ENCODE measurements around the gene SCD5. TPM values are rescaled to one million over a fixed set of nuclear protein-coding genes. Genes with fewer than 3 reads are reported as not detected.

The SCD5 gene
- polyA plus RNA-seq, 1 donor from 2014 or later: 212 TPM

- TF ChIP-seq RAD21 (conservative IDR thresholded peaks at IDR 0.05): peak; percentile 64
- peak; percentile 66 for TF ChIP-seq SMC3 (conservative IDR thresholded peaks at IDR 0.05; ENCODE audit: poor library complexity)
- TF ChIP-seq, protein P1, sequence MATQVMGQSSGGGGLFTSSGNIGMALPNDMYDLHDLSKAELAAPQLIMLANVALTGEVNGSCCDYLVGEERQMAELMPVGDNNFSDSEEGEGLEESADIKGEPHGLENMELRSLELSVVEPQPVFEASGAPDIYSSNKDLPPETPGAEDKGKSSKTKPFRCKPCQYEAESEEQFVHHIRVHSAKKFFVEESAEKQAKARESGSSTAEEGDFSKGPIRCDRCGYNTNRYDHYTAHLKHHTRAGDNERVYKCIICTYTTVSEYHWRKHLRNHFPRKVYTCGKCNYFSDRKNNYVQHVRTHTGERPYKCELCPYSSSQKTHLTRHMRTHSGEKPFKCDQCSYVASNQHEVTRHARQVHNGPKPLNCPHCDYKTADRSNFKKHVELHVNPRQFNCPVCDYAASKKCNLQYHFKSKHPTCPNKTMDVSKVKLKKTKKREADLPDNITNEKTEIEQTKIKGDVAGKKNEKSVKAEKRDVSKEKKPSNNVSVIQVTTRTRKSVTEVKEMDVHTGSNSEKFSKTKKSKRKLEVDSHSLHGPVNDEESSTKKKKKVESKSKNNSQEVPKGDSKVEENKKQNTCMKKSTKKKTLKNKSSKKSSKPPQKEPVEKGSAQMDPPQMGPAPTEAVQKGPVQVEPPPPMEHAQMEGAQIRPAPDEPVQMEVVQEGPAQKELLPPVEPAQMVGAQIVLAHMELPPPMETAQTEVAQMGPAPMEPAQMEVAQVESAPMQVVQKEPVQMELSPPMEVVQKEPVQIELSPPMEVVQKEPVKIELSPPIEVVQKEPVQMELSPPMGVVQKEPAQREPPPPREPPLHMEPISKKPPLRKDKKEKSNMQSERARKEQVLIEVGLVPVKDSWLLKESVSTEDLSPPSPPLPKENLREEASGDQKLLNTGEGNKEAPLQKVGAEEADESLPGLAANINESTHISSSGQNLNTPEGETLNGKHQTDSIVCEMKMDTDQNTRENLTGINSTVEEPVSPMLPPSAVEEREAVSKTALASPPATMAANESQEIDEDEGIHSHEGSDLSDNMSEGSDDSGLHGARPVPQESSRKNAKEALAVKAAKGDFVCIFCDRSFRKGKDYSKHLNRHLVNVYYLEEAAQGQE (IDR thresholded peaks at IDR 0.05; ENCODE audit: borderline replicate concordance): no peak
- TF ChIP-seq CTCF (IDR thresholded peaks at IDR 0.05; ENCODE audit: poor library complexity, severe bottlenecking): peak; percentile 66
- Histone ChIP-seq H2AFZ (ENCODE audit: low read depth, low read length) (no peak overlapping the region), H3K4me3 (ENCODE audit: low read length) (no peak overlapping the region), H3K9me3 (ENCODE audit: low read length) (no peaks in the 10 kb centered on the region), H3K9ac (ENCODE audit: low read length) (no peak overlapping the region), H3K79me2 (replicated peaks; ENCODE audit: insufficient read depth, low read length) (peaks cover 5% of the 10 kb centered on the region), H4K20me1 (ENCODE audit: insufficient read depth) (no peaks in the 10 kb centered on the region), H3K27ac (ENCODE audit: low read length) (no peak overlapping the region), H3K36me3 (ENCODE audit: insufficient read depth, low read length) (no peaks in the 10 kb centered on the region), H3K4me2 (ENCODE audit: low read length) (no peak overlapping the region), H3F3A (ENCODE audit: insufficient read depth, low read length, poor library complexity, severe bottlenecking) (no peaks in the 10 kb centered on the region), H3K9me2 (ENCODE audit: insufficient read depth, low read length) (no peaks in the 10 kb centered on the region), H3K27me3 (ENCODE audit: insufficient read depth, low read depth, low read length) (no peaks in the 10 kb centered on the region)
Observed at GRCh38 chr4:82721819-82722423, 76.7 kb downstream of the SCD5 start.

DNA sequence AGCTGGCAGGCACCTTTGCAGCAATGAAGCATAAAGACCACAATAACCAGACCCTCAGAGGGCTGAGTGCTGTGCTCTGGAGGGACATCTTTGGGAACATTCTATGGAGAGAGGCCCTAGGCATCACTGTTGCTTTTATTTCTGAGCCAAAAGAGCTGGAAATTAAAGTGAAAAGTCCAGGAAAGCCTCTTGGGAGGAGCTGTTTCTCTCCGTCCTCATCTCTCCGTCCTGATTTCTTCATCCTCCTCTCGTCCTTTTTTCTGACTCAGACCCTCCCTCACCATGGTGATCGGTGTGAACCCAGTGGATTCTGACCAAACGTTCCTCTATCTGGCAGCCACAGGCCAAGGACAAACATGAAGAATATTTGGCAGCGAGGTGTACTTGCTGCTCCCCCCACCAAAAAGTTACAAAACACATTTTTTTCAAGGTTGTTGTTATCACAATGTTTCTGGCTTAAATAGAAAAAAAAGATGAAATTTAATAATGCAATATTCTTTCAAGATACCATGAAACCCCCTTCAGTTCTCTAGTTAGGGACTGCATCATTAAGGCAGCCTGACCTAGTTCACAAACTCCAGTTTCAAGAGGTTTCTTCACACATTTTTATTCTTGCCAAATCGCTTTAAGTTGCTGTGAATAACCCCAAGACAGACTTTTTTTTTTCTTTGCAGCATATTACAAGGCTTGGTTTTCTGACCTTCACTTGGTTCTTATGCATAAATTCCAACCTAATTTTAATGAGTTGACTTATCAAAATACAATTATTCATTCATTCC, 80.2 kb downstream of the SCD5 start:
- Histone ChIP-seq H3K79me2 (replicated peaks; ENCODE audit: insufficient read depth, low read length) (peaks cover 5% of the 10 kb centered on the region), H3K36me3 (ENCODE audit: insufficient read depth, low read length) (no peaks in the 10 kb centered on the region), H3F3A (ENCODE audit: insufficient read depth, low read length, poor library complexity, severe bottlenecking) (no peaks in the 10 kb centered on the region), H3K9me2 (ENCODE audit: insufficient read depth, low read length) (no peaks in the 10 kb centered on the region), H3K4me2 (ENCODE audit: low read length) (no peak overlapping the region), H3K27me3 (ENCODE audit: insufficient read depth, low read depth, low read length) (no peaks in the 10 kb centered on the region), H3K27ac (ENCODE audit: low read length) (no peak overlapping the region), H3K9ac (ENCODE audit: low read length) (no peak overlapping the region), H4K20me1 (ENCODE audit: insufficient read depth) (no peaks in the 10 kb centered on the region), H3K4me3 (ENCODE audit: low read length) (no peak overlapping the region), H3K9me3 (ENCODE audit: low read length) (no peaks in the 10 kb centered on the region), H2AFZ (ENCODE audit: low read depth, low read length) (no peak overlapping the region)
- TF ChIP-seq CTCF (IDR thresholded peaks at IDR 0.05; ENCODE audit: poor library complexity, severe bottlenecking) (no peak), EP300 (conservative IDR thresholded peaks at IDR 0.05; ENCODE audit: poor library complexity, severe bottlenecking) (no peak), MXI1 (conservative IDR thresholded peaks at IDR 0.05; ENCODE audit: poor library complexity, severe bottlenecking) (no peak), EZH2 (IDR thresholded peaks at IDR 0.05; ENCODE audit: borderline replicate concordance, insufficient read depth, low read length, poor library complexity, severe bottlenecking) (no peak), TAF1 (IDR thresholded peaks at IDR 0.05; ENCODE audit: low read depth) (no peak), RAD21 (conservative IDR thresholded peaks at IDR 0.05) (no peak), POLR2AphosphoS5 (IDR thresholded peaks at IDR 0.05) (no peak), SMC3 (conservative IDR thresholded peaks at IDR 0.05; ENCODE audit: poor library complexity) (no peak)
- TF ChIP-seq, protein P1 (IDR thresholded peaks at IDR 0.05; ENCODE audit: borderline replicate concordance): no peak

All from neural cell (in vitro differentiated cells).